Cerebellar cortex (tissue), 1 donor: ENCODE measurements around the gene MUC20.
"Not testable (repeated sequence)": the region's sequence is repeated elsewhere in the genome, so short reads cannot be mapped to it uniquely, and the experiment has no call there.

ENCODE experiments used
- DNase-seq: peaks from one replicate; pipeline ENCODE4 v3.0.0-alpha.2; 2015; ENCODE audit warnings: low spot score

MUC20 gene

GRCh38 chr3:195711091-195711812, 9.5 kb upstream of the MUC20 start:
- DNase-seq = peak; percentile 86

- no peak for DNase-seq
Measured at GRCh38 chr3:195711813-195712534, 8.8 kb upstream of the MUC20 start.

GRCh38 chr3:195712535-195712910, 8.3 kb upstream of the MUC20 start:
- DNase-seq = not testable (repeated sequence)

GRCh38 chr3:195713150-195713549, 7.6 kb upstream of the MUC20 start:
- not testable (repeated sequence) for DNase-seq

GRCh38 chr3:195714380-195715011, 6.3 kb upstream of the MUC20 start:
- DNase-seq = no peak

GRCh38 chr3:195715134-195715533, 5.6 kb upstream of the MUC20 start:
- no peak for DNase-seq

- DNase-seq = no peak
Measured at GRCh38 chr3:195715583-195716266, 5.1 kb upstream of the MUC20 start.

GRCh38 chr3:195717416-195717815, 3.4 kb upstream of the MUC20 start:
- peak; percentile 54 for DNase-seq

- DNase-seq = no peak
Measured at GRCh38 chr3:195717852-195718476, 2.8 kb upstream of the MUC20 start.

- peak; percentile 57 for DNase-seq
Measured at GRCh38 chr3:195718477-195718984, 2.2 kb upstream of the MUC20 start.

- not testable (repeated sequence) for DNase-seq
Measured at GRCh38 chr3:195719514-195720254, 1.1 kb upstream of the MUC20 start.

GRCh38 chr3:195722139-195722995, 1.6 kb downstream of the MUC20 start:
- DNase-seq = not testable (repeated sequence)

- DNase-seq = not testable (repeated sequence)
Measured at GRCh38 chr3:195722996-195723345, 2.2 kb downstream of the MUC20 start.

- not testable (repeated sequence) for DNase-seq
Measured at GRCh38 chr3:195724363-195724762, 3.6 kb downstream of the MUC20 start.

GRCh38 chr3:195725916-195726740, 5.3 kb downstream of the MUC20 start:
- DNase-seq = not testable (repeated sequence)

GRCh38 chr3:195727606-195728195, 6.9 kb downstream of the MUC20 start:
- no peak for DNase-seq

- DNase-seq = not testable (repeated sequence)
Measured at GRCh38 chr3:195728789-195729188, 8.0 kb downstream of the MUC20 start.

GRCh38 chr3:195729476-195730251, 8.9 kb downstream of the MUC20 start:
- DNase-seq = no peak
